Measurements from ENCODE around the gene ADSS1. TPM values are rescaled to one million over a fixed set of nuclear protein-coding genes. Genes with fewer than 3 reads are reported as not detected.

Gene ADSS1
- polyA plus RNA-seq, 4 donors = 3.6 to 12.7 (median 6.3) TPM

- Histone ChIP-seq H3K27me3 (ENCODE audit: control insufficient read depth in 3 of 3, insufficient read depth in 3 of 3, low read length in 3 of 3) (no peaks in the 10 kb centered on the region), H3K4me3 (ENCODE audit: low read depth in 1 of 3, low read length in 3 of 3) (no peak overlapping the region), H3K27ac (ENCODE audit: low read depth in 1 of 3, low read length in 2 of 3) (no peak overlapping the region), H3K9me3 (ENCODE audit: control insufficient read depth in 2 of 2, insufficient read depth in 1 of 2, low read depth in 1 of 2, low read length in 1 of 2) (peaks cover 0 to 7% of the 10 kb centered on the region in 2 donors), H3K36me3 (ENCODE audit: control insufficient read depth in 3 of 3, insufficient read depth in 2 of 3, low read depth in 1 of 3, low read length in 3 of 3) (peaks cover 6 to 93% (median 9%) of the 10 kb centered on the region in 3 donors), H3K4me1 (ENCODE audit: control insufficient read depth in 3 of 3, insufficient read depth in 2 of 3, low read depth in 1 of 3, low read length in 2 of 3) (no peaks in the 10 kb centered on the region)
- 61 to 66% (median 63%) methylated on average over 25 to 34 of the region's 34 CpGs for WGBS, 3 donors
- no peak for FAIRE-seq
- no peak for DNase-seq
Measured at GRCh38 chr14:104707608-104708595, 16.1 kb upstream of the ADSS1 start.

- FAIRE-seq (no peak), DNase-seq (peak; percentile 59 to 75)
- H3K36me3 ChIP-seq (ENCODE audit: control insufficient read depth in 3 of 3, insufficient read depth in 2 of 3, low read depth in 1 of 3, low read length in 3 of 3) = peaks cover 6 to 93% (median 7%) of the 10 kb centered on the region in 3 donors
- no peak overlapping the region for H3K27ac ChIP-seq (ENCODE audit: low read depth in 1 of 3, low read length in 2 of 3)
- H3K4me3 ChIP-seq (ENCODE audit: low read depth in 1 of 3, low read length in 3 of 3) = no peak overlapping the region
- 45 to 54% (median 53%) methylated on average over 20 of the region's 20 CpGs for WGBS, 3 donors
- H3K27me3 ChIP-seq (ENCODE audit: control insufficient read depth in 3 of 3, insufficient read depth in 3 of 3, low read length in 3 of 3) = no peaks in the 10 kb centered on the region
- no peaks in the 10 kb centered on the region for H3K4me1 ChIP-seq (ENCODE audit: control insufficient read depth in 3 of 3, insufficient read depth in 2 of 3, low read depth in 1 of 3, low read length in 2 of 3)
- H3K9me3 ChIP-seq (ENCODE audit: control insufficient read depth in 2 of 2, insufficient read depth in 1 of 2, low read depth in 1 of 2, low read length in 1 of 2) = peaks cover 0 to 7% of the 10 kb centered on the region in 2 donors
Measured at GRCh38 chr14:104708606-104709268, 15.3 kb upstream of the ADSS1 start.

- no peaks in the 10 kb centered on the region for H3K27me3 ChIP-seq (ENCODE audit: control insufficient read depth in 3 of 3, insufficient read depth in 3 of 3, low read length in 3 of 3)
- H3K36me3 ChIP-seq (ENCODE audit: control insufficient read depth in 3 of 3, insufficient read depth in 2 of 3, low read depth in 1 of 3, low read length in 3 of 3) = peaks cover 6 to 93% (median 10%) of the 10 kb centered on the region in 3 donors
- no peak for FAIRE-seq
- no peak for DNase-seq
- no peaks in the 10 kb centered on the region for H3K9me3 ChIP-seq (ENCODE audit: control insufficient read depth in 2 of 2, insufficient read depth in 1 of 2, low read depth in 1 of 2, low read length in 1 of 2)
- H3K27ac ChIP-seq (ENCODE audit: low read depth in 1 of 3, low read length in 2 of 3) = no peak overlapping the region
- H3K4me1 ChIP-seq (ENCODE audit: control insufficient read depth in 3 of 3, insufficient read depth in 2 of 3, low read depth in 1 of 3, low read length in 2 of 3) = no peaks in the 10 kb centered on the region
- H3K4me3 ChIP-seq (ENCODE audit: low read depth in 1 of 3, low read length in 3 of 3) = no peak overlapping the region
- 87 to 91% (median 90%) methylated on average over 13 to 18 of the region's 18 CpGs for WGBS, 3 donors
Measured at GRCh38 chr14:104709387-104710039, 14.5 kb upstream of the ADSS1 start.

- WGBS, 3 donors = 93% methylated on average over 25 to 34 of the region's 34 CpGs
- Histone ChIP-seq H3K27ac (ENCODE audit: low read depth in 1 of 3, low read length in 2 of 3) (no peak overlapping the region), H3K9me3 (ENCODE audit: control insufficient read depth in 2 of 2, insufficient read depth in 1 of 2, low read depth in 1 of 2, low read length in 1 of 2) (no peaks in the 10 kb centered on the region), H3K4me3 (ENCODE audit: low read depth in 1 of 3, low read length in 3 of 3) (no peak overlapping the region), H3K4me1 (ENCODE audit: control insufficient read depth in 3 of 3, insufficient read depth in 2 of 3, low read depth in 1 of 3, low read length in 2 of 3) (no peaks in the 10 kb centered on the region), H3K27me3 (ENCODE audit: control insufficient read depth in 3 of 3, insufficient read depth in 3 of 3, low read length in 3 of 3) (no peaks in the 10 kb centered on the region), H3K36me3 (ENCODE audit: control insufficient read depth in 3 of 3, insufficient read depth in 2 of 3, low read depth in 1 of 3, low read length in 3 of 3) (peaks cover 12 to 93% (median 16%) of the 10 kb centered on the region in 3 donors)
- FAIRE-seq (no peak), DNase-seq (no peak)
Measured at GRCh38 chr14:104710071-104710735, 13.8 kb upstream of the ADSS1 start.

- Histone ChIP-seq H3K36me3 (ENCODE audit: control insufficient read depth in 3 of 3, insufficient read depth in 2 of 3, low read depth in 1 of 3, low read length in 3 of 3) (peaks cover 12 to 90% (median 17%) of the 10 kb centered on the region in 3 donors), H3K27me3 (ENCODE audit: control insufficient read depth in 3 of 3, insufficient read depth in 3 of 3, low read length in 3 of 3) (no peaks in the 10 kb centered on the region), H3K9me3 (ENCODE audit: control insufficient read depth in 2 of 2, insufficient read depth in 1 of 2, low read depth in 1 of 2, low read length in 1 of 2) (no peaks in the 10 kb centered on the region), H3K4me3 (ENCODE audit: low read depth in 1 of 3, low read length in 3 of 3) (no peak overlapping the region), H3K27ac (ENCODE audit: low read depth in 1 of 3, low read length in 2 of 3) (no peak overlapping the region), H3K4me1 (ENCODE audit: control insufficient read depth in 3 of 3, insufficient read depth in 2 of 3, low read depth in 1 of 3, low read length in 2 of 3) (no peaks in the 10 kb centered on the region)
- FAIRE-seq (no peak), DNase-seq (no peak)
- 90 to 91% (median 90%) methylated on average over 32 to 40 of the region's 40 CpGs for WGBS, 3 donors
Measured at GRCh38 chr14:104712881-104713734, 10.9 kb upstream of the ADSS1 start.

GRCh38 chr14:104714066-104714465 is 10.0 kb upstream of the ADSS1 start:
- Histone ChIP-seq H3K36me3 (ENCODE audit: control insufficient read depth in 3 of 3, insufficient read depth in 2 of 3, low read depth in 1 of 3, low read length in 3 of 3) (peaks cover 12 to 91% (median 19%) of the 10 kb centered on the region in 3 donors), H3K27ac (ENCODE audit: low read depth in 1 of 3, low read length in 2 of 3) (no peak overlapping the region), H3K4me3 (ENCODE audit: low read depth in 1 of 3, low read length in 3 of 3) (no peak overlapping the region), H3K27me3 (ENCODE audit: control insufficient read depth in 3 of 3, insufficient read depth in 3 of 3, low read length in 3 of 3) (no peaks in the 10 kb centered on the region), H3K4me1 (ENCODE audit: control insufficient read depth in 3 of 3, insufficient read depth in 2 of 3, low read depth in 1 of 3, low read length in 2 of 3) (no peaks in the 10 kb centered on the region), H3K9me3 (ENCODE audit: control insufficient read depth in 2 of 2, insufficient read depth in 1 of 2, low read depth in 1 of 2, low read length in 1 of 2) (no peaks in the 10 kb centered on the region)
- DNase-seq (no peak), FAIRE-seq (no peak)
- WGBS, 3 donors = 90 to 97% (median 96%) methylated on average over 15 to 16 of the region's 16 CpGs

GRCh38 chr14:104714681-104715080 is 9.3 kb upstream of the ADSS1 start:
- H3K4me3 ChIP-seq (ENCODE audit: low read depth in 1 of 3, low read length in 3 of 3) = no peak overlapping the region
- no peaks in the 10 kb centered on the region for H3K4me1 ChIP-seq (ENCODE audit: control insufficient read depth in 3 of 3, insufficient read depth in 2 of 3, low read depth in 1 of 3, low read length in 2 of 3)
- no peak overlapping the region for H3K27ac ChIP-seq (ENCODE audit: low read depth in 1 of 3, low read length in 2 of 3)
- H3K9me3 ChIP-seq (ENCODE audit: control insufficient read depth in 2 of 2, insufficient read depth in 1 of 2, low read depth in 1 of 2, low read length in 1 of 2) = no peaks in the 10 kb centered on the region
- H3K36me3 ChIP-seq (ENCODE audit: control insufficient read depth in 3 of 3, insufficient read depth in 2 of 3, low read depth in 1 of 3, low read length in 3 of 3) = peaks cover 12 to 91% (median 20%) of the 10 kb centered on the region in 3 donors
- no peak for DNase-seq
- 93 to 96% (median 95%) methylated on average over 28 to 31 of the region's 31 CpGs for WGBS, 3 donors
- no peak for FAIRE-seq
- no peaks in the 10 kb centered on the region for H3K27me3 ChIP-seq (ENCODE audit: control insufficient read depth in 3 of 3, insufficient read depth in 3 of 3, low read length in 3 of 3)

All from small intestine (tissue), 7 donors.